ENCODE results near the gene LMF1. TPM values are rescaled to one million over a fixed set of nuclear protein-coding genes. Genes with fewer than 3 reads are reported as not detected.

The LMF1 gene
- total RNA-seq, 2 donors from 2014 or later = 12.3 to 17.8 TPM

DNA sequence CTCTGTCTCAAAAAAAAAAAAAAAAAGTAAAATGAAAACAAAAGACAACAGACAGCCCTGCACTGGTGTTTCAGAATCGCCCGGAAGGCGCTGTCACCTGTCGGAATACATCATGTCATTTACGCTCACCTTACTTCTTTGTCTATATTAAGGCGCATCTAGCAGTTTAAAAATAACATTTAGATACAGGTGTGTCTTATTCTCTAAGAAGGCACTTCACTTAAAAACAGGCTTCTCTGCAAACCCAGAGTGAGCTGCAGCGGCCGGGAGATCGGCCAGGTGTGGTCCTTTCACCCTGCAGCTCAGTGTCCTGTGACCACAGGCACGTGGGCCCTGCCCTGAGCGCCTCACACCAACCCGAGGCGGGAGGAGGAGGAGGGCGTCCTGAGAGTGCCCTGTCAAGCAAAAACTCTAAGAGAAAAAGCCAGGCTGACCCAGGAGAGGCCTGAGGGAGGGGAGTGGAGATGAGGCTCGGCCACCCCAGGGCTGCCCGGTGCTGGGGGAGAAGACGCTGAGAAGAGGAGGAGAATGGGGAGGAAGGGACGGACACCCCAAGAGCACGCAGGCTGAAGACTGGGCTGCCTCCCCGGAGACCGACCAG, 3.3 kb upstream of the LMF1 start:
- Mint-ChIP-seq H3K36me3 (ENCODE audit: low read depth) (no peaks in the 10 kb centered on the region), H3K9me3 (no peaks in the 10 kb centered on the region), H3K27ac (no peak overlapping the region), H3K27me3 (no peaks in the 10 kb centered on the region), H3K4me1 (peaks cover 6% of the 10 kb centered on the region), H3K4me3 (no peak overlapping the region)
- ATAC-seq (replicated peaks) = no peak

DNA sequence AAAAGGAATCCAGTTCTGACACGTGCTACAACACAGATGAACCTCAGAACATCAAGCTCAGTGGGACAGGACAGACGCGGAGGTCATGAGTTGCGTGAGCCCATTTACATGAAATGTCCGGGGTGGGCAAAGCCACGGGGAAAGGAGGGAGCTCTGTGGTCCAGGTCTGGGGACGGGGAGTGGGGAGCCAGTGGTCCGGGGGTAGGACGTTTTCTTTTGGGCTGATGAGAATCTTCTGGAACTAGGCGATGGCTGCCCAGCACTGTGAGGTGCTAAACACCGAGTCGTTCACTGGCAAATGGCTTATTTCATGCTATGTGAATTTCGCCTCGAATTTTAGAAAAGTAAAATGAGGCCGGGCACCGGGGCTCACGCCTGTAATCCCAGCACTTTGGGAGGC, 2.6 kb upstream of the LMF1 start:
- Mint-ChIP-seq H3K4me1 (peaks cover 10% of the 10 kb centered on the region), H3K36me3 (ENCODE audit: low read depth) (no peaks in the 10 kb centered on the region), H3K4me3 (no peak overlapping the region), H3K9me3 (no peaks in the 10 kb centered on the region), H3K27ac (no peak overlapping the region), H3K27me3 (no peaks in the 10 kb centered on the region)
- no peak for ATAC-seq (replicated peaks)

DNA sequence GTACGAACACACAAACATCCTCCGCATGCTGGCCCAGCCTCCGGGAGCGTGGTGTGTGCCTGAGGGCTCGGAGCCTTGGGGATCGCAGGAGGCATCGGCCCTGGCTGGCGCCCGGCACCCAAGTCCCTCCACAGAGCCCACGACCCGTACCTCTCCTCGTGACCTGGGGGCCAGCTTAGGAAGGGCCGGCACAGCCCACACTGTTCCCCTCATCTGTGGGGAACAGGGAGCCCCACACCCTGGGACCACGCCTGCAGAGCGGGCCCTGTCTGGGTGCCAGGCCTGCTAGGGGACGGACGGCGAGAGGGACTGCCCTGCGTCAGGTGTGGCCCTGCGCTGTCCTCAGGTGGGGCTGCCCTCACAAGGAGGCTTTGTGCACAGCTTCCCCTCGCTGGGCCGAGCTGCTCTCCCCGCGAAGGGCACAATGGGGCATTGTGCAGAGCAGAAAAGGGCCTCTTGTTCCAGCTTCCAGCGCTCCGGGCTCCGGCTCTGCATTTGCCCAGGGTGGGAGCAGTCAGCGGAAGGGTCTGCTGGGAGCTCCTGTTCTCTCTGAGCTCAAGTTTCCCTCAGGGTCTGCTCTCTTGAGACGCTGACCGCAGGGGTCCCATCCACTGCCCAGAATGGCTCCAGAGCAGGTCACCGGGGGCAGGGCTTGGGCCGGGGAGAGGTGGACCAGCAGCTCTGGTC, 1.7 kb upstream of the LMF1 start:
- no peak overlapping the region for H3K27ac Mint-ChIP-seq
- H3K9me3 Mint-ChIP-seq = no peaks in the 10 kb centered on the region
- no peak overlapping the region for H3K4me3 Mint-ChIP-seq
- H3K36me3 Mint-ChIP-seq (ENCODE audit: low read depth) = no peaks in the 10 kb centered on the region
- no peaks in the 10 kb centered on the region for H3K27me3 Mint-ChIP-seq
- H3K4me1 Mint-ChIP-seq = peaks cover 3% of the 10 kb centered on the region
- no peak for ATAC-seq (replicated peaks)

DNA sequence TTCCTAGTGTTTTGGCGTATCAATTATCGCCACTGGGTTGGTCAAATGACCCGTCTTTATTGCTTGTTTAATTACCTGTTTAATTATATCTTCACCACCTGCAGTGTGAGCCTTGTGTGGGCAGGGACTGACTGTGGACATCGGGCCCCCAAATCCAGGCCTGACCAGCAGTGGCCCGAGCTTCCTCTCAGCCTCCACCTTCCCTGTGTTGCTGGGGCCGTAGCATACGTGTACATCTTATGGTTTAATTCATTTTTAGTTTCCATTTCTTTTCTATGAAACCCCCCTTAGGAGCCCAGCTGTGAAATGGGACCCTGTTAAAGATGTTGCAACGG, 1.2 kb upstream of the LMF1 start:
- Mint-ChIP-seq H3K36me3 (ENCODE audit: low read depth) (peaks cover under 1% of the 10 kb centered on the region), H3K27ac (no peak overlapping the region), H3K4me1 (peaks cover 3% of the 10 kb centered on the region), H3K4me3 (peak overlapping the region; percentile 39), H3K9me3 (no peaks in the 10 kb centered on the region), H3K27me3 (no peaks in the 10 kb centered on the region)
- no peak for ATAC-seq (replicated peaks)

DNA sequence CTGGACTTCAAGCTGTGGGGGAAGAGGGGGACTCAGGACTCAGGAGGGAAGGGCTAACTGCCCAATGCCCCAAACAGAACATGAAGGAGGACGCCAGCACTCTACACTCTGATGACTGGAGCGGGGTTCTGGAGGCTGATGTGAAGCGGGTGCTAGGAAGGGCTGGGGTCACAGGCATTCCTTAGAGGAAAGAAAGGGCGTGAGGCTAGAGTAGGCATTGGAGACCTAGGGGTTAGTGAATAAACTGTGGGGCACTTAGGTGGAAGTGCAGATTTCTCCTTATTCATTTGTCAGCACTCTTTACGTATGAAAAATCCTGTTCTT, 760 bp upstream of the LMF1 start:
- peak overlapping the region; percentile 39 for H3K4me3 Mint-ChIP-seq
- H3K27me3 Mint-ChIP-seq = no peaks in the 10 kb centered on the region
- no peaks in the 10 kb centered on the region for H3K9me3 Mint-ChIP-seq
- H3K27ac Mint-ChIP-seq = no peak overlapping the region
- H3K36me3 Mint-ChIP-seq (ENCODE audit: low read depth) = peaks cover 4% of the 10 kb centered on the region
- ATAC-seq (replicated peaks) = no peak
- H3K4me1 Mint-ChIP-seq = peaks cover 5% of the 10 kb centered on the region

DNA sequence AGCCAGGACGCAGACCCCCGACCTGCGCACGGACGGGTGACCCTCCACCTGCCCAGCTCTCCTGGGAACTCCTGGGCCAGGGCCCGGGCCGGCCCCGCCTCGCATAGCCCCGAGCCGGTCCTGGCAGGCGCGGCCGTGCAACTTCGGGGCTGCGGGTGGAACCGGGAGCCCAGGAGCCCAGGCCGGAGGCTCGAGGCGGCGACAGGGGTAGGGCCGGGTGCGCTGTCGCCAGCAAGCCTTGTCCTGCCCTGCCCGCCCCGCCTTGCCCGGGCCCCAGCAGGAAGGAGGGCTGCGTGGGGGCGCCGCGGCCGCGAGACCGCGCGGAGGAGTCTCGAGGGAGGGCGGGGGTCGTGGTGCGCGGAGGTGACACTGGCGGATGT, 408 bp downstream of the LMF1 start:
- Mint-ChIP-seq H3K36me3 (ENCODE audit: low read depth) (peaks cover 12% of the 10 kb centered on the region), H3K4me3 (peak overlapping the region; percentile 69), H3K4me1 (peaks cover 14% of the 10 kb centered on the region), H3K27me3 (no peaks in the 10 kb centered on the region), H3K27ac (no peak overlapping the region), H3K9me3 (peaks cover 2% of the 10 kb centered on the region)
- peak; percentile 52 for ATAC-seq (replicated peaks)

DNA sequence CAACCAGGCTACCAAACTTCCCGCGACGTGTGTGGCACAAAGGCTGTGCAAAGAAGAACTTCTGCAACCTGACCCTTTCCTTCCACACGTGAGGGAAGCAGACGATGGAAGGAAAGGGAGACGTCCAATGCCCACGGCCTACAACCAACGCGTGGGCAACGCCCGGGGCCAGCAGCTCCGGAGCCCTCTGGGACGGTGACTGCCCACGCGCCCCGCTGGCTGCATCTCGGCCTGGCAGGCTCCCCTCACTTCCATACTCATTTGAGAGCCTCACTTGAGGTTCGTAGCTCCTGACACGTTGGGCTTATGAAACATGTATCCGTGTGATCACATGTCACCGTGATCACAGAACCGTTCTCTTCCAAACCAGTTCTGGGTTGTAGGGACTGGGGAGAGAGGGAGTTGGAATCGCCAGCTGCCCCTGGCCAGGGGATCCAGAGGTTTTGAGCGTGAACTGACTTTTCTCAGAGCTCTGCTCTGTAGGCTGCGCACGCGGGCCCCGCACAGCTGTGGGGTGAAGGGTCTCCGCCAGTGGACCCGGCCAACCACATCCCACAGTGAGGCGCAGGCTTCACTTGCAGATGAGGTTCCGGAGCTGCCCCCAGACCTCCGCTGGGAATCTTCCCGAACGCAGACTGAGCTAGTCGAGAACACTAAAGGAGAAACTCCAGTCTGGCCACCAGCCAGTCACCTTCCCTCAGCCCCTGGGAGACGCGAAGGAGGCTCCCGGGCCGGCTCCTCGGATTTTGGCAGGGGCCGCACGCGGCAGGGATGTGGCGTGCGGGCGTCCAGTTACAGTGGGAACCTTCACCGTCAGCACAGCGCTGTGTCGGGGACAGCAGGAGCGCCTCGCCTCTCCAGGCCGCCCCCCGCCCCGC, 1.0 kb downstream of the LMF1 start:
- Mint-ChIP-seq H3K27ac (no peak overlapping the region), H3K4me1 (peaks cover 20% of the 10 kb centered on the region), H3K9me3 (peaks cover 7% of the 10 kb centered on the region), H3K27me3 (no peaks in the 10 kb centered on the region), H3K4me3 (peak overlapping the region; percentile 69), H3K36me3 (ENCODE audit: low read depth) (peaks cover 18% of the 10 kb centered on the region)
- ATAC-seq (replicated peaks) = peak; percentile 5

DNA sequence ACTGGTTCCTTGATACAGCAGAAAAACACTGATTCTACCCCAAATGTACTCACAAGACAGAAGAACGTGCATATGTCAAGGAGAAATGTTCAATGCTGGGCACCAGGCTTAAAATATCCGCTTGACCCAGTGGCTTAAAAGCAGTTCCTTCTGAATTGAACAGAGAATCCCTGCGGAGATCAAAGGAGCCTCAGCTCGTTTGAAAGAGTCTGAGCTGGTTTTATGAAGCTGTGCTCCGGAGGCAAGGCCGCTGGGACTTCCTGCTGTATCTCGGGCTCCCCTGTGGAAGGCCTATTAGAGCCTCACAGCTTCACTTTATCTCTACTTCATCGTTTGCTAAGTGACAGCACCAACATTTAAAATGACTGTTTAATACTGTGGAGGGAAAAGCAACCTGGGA, 2.2 kb downstream of the LMF1 start:
- Mint-ChIP-seq H3K36me3 (ENCODE audit: low read depth) (peaks cover 23% of the 10 kb centered on the region), H3K4me1 (peaks cover 26% of the 10 kb centered on the region), H3K27me3 (no peaks in the 10 kb centered on the region), H3K27ac (peak overlapping the region; percentile 66), H3K9me3 (peaks cover 10% of the 10 kb centered on the region), H3K4me3 (peak overlapping the region; percentile 69)
- ATAC-seq (replicated peaks) = no peak

DNA sequence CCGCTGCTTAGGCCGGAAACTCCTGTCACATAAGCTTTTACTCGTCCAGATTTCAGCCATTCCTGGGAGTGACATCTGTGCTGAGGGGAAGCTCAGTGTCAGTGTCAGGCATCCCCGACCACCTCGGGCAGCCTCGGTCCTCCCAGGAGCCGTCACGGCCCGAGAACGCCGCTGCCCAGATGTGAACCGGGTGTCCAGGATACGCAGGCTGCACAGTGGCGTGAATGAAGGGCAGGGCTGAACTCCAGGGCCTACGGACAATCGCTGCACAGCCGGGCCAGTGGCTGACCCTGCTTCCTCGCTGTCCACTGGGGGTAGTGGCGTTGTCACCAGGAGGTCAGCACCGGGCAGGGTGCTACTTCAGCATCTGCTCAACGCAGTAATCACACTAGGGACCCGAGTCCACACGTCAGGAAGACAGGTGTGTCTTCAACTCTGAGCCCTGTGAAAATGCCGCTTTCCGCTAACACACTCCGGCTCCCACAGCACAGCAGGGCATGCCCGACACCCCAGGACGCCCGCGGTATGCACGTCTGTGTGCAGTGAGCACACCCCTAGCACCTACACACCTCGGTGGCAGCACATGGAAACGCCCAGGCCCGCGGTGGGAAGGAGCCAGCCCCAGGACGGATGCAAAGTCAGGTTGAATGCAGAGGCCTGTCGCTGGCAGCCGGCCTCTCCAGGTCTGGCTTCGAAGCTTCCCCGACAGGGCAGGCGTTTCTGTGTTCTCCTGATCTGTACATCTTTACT, 3.1 kb downstream of the LMF1 start:
- Mint-ChIP-seq H3K36me3 (ENCODE audit: low read depth) (peaks cover 23% of the 10 kb centered on the region), H3K4me3 (peak overlapping the region; percentile 69), H3K27me3 (no peaks in the 10 kb centered on the region), H3K27ac (no peak overlapping the region), H3K9me3 (peaks cover 10% of the 10 kb centered on the region), H3K4me1 (peaks cover 30% of the 10 kb centered on the region)
- no peak for ATAC-seq (replicated peaks)

DNA sequence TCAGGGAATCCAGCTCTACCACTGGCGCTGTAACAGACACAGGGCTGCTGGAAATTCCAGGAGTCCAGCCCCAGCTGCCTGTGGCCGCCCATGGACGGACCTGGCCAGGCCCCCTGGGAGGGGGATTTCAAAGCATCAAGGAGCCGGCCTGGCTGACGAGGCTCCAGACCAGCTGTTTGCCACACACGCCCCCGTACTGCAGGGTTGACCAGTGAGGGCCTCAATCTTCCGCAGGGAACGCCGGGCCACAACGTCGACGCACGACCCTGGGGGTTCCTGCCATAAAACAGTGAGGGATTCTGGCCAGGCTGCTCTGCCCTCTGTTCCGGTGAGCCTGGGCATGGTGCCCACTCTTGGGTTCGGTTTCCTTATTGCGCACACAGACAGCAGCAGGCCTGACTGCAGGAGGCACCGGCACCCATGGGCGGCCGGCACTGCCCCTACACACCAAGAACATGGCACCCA, 3.7 kb downstream of the LMF1 start:
- ATAC-seq (replicated peaks) = no peak
- Mint-ChIP-seq H3K36me3 (ENCODE audit: low read depth) (peaks cover 23% of the 10 kb centered on the region), H3K27me3 (no peaks in the 10 kb centered on the region), H3K4me3 (no peak overlapping the region), H3K9me3 (peaks cover 10% of the 10 kb centered on the region), H3K4me1 (peaks cover 30% of the 10 kb centered on the region), H3K27ac (no peak overlapping the region)

DNA sequence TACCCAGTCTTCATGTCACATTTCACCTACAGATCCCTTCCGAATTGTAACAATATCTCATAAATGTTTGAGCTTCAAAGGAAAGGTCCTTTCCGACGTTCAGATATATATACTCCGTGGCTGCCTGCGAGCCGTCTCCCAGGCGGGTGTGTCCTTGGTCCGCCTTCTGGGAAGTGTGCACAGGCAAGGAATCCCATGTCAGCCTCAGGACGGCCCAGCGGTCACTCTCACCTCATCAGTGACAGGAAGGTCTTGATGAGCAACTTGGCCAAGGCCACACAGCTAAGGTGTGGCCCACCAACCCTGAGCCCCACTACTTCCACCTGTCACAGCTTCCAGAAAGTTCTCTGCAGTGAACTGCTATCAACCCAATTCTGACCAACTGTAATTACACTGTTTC, 4.3 kb downstream of the LMF1 start:
- ATAC-seq (replicated peaks) = no peak
- Mint-ChIP-seq H3K27ac (no peak overlapping the region), H3K9me3 (peaks cover 10% of the 10 kb centered on the region), H3K36me3 (ENCODE audit: low read depth) (peaks cover 23% of the 10 kb centered on the region), H3K4me3 (no peak overlapping the region), H3K27me3 (no peaks in the 10 kb centered on the region), H3K4me1 (peaks cover 30% of the 10 kb centered on the region)

DNA sequence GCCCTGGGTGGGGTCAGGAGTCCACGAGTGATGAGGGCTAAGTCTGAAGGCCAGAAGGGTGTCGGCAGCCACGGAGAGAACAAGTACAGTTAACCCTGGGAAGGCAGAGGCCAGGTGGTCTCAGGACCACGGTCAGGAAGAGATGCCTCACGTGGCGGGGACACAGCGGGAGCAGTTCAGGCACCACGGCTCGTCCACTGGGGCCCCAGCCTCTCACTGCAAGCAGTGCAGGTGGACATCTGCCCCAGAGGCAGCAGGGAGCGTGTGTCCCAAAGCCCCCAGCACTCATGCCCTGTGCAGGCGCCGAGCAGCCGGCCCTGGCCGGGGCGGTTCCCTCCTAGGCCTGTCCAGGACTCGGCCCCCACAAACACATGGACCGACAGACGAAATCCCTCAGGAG, 4.7 kb downstream of the LMF1 start:
- peak overlapping the region; percentile 99 for H3K27ac Mint-ChIP-seq
- H3K4me3 Mint-ChIP-seq = peak overlapping the region; percentile 90
- H3K27me3 Mint-ChIP-seq = no peaks in the 10 kb centered on the region
- H3K9me3 Mint-ChIP-seq = peaks cover 10% of the 10 kb centered on the region
- H3K4me1 Mint-ChIP-seq = peaks cover 30% of the 10 kb centered on the region
- H3K36me3 Mint-ChIP-seq (ENCODE audit: low read depth) = peaks cover 23% of the 10 kb centered on the region
- ATAC-seq (replicated peaks) = no peak

DNA sequence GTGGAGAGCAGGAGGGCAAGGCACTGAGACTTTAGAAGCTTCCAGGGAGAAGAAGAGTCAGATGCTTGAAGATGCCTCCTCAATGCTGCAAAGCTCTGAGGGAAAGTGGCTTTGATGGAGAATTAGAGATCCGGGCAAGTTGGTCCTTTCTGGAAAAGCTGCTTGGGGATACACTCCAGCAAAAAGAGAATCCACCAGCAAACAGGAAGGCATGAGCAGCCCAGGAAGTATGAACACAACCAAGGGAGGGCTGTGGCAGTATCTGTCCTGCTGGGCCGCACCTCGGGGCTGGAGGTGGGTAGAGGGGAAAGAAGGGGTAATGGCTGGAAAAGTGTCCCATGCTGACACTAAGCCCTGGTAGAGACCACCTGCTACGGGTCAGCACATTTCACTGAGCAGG, 5.3 kb downstream of the LMF1 start:
- peak overlapping the region; percentile 90 for H3K4me3 Mint-ChIP-seq
- H3K36me3 Mint-ChIP-seq (ENCODE audit: low read depth) = peaks cover 23% of the 10 kb centered on the region
- no peaks in the 10 kb centered on the region for H3K27me3 Mint-ChIP-seq
- H3K9me3 Mint-ChIP-seq = peaks cover 10% of the 10 kb centered on the region
- peaks cover 30% of the 10 kb centered on the region for H3K4me1 Mint-ChIP-seq
- no peak for ATAC-seq (replicated peaks)
- peak overlapping the region; percentile 99 for H3K27ac Mint-ChIP-seq

DNA sequence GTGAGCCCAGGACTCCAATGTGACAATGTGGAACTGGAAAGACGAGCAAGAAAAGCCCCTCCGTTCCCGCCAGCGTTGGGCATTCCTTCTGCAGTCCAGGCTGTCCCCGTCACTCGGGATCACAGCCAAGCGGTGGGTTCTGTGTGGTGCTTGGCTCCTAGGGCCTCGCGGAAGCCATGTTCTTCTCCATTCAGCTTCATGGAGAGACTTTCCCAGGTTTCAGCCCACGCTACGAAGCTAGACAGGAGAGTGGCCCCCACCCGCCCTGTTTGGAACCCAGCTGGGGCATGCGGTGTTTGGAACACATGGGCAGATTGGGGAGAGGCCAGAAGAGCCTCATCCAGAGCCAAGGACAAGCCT, 5.8 kb downstream of the LMF1 start:
- Mint-ChIP-seq H3K4me3 (peak overlapping the region; percentile 90), H3K4me1 (peaks cover 30% of the 10 kb centered on the region), H3K9me3 (peaks cover 10% of the 10 kb centered on the region), H3K36me3 (ENCODE audit: low read depth) (peaks cover 23% of the 10 kb centered on the region), H3K27ac (peak overlapping the region; percentile 99), H3K27me3 (no peaks in the 10 kb centered on the region)
- ATAC-seq (replicated peaks) = no peak
